ENCODE results near the gene GALNT2. TPM values are rescaled to one million over a fixed set of nuclear protein-coding genes. Genes with fewer than 3 reads are reported as not detected.

GALNT2 gene
- total and polyA plus RNA-seq, 2 experiments from 2014 or later, result 17.8 to 48.3 TPM

DNA sequence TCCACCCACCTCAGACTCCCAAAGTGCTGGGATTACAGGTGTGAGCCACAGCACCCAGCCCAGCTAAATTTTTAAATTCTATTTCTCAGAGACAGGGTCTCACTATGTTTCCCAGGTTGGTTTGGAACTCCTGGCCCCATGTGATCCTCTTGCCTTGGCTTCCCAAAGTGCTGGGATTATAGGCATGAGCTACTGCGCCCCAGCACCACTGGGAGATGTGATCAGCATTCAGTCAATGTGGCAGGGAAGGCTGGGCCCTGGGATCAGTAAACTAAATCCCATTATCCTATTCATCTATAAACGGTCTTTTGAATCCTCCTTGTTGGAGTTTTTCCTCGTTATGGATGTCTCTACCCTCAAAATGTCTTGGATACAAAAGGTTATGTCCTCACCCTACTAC lies 245.6 kb downstream of the GALNT2 start (continued):
- TF ChIP-seq, protein P1, sequence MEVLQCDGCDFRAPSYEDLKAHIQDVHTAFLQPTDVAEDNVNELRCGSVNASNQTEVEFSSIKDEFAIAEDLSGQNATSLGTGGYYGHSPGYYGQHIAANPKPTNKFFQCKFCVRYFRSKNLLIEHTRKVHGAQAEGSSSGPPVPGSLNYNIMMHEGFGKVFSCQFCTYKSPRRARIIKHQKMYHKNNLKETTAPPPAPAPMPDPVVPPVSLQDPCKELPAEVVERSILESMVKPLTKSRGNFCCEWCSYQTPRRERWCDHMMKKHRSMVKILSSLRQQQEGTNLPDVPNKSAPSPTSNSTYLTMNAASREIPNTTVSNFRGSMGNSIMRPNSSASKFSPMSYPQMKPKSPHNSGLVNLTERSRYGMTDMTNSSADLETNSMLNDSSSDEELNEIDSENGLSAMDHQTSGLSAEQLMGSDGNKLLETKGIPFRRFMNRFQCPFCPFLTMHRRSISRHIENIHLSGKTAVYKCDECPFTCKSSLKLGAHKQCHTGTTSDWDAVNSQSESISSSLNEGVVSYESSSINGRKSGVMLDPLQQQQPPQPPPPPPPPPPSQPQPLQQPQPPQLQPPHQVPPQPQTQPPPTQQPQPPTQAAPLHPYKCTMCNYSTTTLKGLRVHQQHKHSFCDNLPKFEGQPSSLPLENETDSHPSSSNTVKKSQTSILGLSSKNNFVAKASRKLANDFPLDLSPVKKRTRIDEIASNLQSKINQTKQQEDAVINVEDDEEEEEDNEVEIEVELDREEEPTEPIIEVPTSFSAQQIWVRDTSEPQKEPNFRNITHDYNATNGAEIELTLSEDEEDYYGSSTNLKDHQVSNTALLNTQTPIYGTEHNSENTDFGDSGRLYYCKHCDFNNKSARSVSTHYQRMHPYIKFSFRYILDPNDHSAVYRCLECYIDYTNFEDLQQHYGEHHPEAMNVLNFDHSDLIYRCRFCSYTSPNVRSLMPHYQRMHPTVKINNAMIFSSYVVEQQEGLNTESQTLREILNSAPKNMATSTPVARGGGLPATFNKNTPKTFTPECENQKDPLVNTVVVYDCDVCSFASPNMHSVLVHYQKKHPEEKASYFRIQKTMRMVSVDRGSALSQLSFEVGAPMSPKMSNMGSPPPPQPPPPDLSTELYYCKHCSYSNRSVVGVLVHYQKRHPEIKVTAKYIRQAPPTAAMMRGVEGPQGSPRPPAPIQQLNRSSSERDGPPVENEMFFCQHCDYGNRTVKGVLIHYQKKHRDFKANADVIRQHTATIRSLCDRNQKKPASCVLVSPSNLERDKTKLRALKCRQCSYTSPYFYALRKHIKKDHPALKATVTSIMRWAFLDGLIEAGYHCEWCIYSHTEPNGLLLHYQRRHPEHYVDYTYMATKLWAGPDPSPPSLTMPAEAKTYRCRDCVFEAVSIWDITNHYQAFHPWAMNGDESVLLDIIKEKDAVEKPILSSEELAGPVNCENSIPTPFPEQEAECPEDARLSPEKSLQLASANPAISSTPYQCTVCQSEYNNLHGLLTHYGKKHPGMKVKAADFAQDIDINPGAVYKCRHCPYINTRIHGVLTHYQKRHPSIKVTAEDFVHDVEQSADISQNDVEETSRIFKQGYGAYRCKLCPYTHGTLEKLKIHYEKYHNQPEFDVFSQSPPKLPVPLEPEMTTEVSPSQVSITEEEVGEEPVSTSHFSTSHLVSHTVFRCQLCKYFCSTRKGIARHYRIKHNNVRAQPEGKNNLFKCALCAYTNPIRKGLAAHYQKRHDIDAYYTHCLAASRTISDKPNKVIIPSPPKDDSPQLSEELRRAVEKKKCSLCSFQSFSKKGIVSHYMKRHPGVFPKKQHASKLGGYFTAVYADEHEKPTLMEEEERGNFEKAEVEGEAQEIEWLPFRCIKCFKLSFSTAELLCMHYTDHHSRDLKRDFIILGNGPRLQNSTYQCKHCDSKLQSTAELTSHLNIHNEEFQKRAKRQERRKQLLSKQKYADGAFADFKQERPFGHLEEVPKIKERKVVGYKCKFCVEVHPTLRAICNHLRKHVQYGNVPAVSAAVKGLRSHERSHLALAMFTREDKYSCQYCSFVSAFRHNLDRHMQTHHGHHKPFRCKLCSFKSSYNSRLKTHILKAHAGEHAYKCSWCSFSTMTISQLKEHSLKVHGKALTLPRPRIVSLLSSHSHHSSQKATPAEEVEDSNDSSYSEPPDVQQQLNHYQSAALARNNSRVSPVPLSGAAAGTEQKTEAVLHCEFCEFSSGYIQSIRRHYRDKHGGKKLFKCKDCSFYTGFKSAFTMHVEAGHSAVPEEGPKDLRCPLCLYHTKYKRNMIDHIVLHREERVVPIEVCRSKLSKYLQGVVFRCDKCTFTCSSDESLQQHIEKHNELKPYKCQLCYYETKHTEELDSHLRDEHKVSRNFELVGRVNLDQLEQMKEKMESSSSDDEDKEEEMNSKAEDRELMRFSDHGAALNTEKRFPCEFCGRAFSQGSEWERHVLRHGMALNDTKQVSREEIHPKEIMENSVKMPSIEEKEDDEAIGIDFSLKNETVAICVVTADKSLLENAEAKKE (CRISPR knock-in tag; IDR thresholded peaks at IDR 0.05), result no peak

DNA sequence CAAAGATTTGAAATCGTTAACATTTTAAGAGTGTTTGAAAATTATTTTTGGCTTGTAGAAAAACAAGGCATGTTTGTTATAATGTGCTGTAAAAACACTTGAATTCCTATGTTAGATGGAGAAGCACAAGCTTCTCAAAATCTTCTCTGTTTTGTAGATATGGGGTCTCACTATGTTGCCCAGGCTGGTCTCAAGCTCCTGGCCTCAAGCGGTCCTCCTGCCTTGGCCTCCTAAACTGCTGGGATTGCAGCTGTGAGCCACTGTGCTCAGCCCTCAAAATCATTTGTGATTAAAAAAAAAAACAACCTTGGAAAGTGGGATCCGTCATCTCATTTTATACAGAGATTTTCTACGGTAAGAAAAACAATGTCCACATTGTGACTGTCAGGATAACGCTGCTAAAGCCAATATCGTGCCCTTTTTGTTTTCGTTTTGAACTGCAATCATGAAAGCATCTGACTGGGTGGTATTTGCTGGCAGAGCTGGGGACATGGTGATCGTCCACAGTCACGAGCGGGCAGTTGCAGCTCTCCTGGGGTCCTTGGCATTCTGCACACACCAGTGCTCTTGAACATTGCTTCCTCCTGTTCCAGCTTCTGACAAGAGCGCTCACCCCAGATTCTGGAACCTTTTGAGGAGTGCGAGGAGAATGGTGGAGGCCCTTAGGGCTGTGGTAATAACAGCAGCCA lies 246.6 kb downstream of the GALNT2 start:
- Mint-ChIP-seq H3K4me3 (no peak overlapping the region), H3K4me1 (peaks cover 4% of the 10 kb centered on the region; the same call in 1 of the 3 replicates), H3K36me3 (ENCODE audit: low read depth) (no peaks in the 10 kb centered on the region), H3K27me3 (ENCODE audit: insufficient read depth, low read depth, poor library complexity) (peaks cover 7% of the 10 kb centered on the region), H3K27ac (no peak overlapping the region), H3K9me3 (no peaks in the 10 kb centered on the region; the same call in 2 of the 3 replicates)
- ATAC-seq, result no peak
- H3K9me2 ChIP-seq (ENCODE audit: insufficient read depth), result no peaks in the 10 kb centered on the region
- no peaks in the 10 kb centered on the region for H3K79me2 ChIP-seq (replicated peaks; ENCODE audit: insufficient read depth)
- no peak overlapping the region for H3K4me3 ChIP-seq
- H3K27ac ChIP-seq (ENCODE audit: low read depth), result no peak overlapping the region
- H3K27me3 ChIP-seq (ENCODE audit: insufficient read depth), result no peaks in the 10 kb centered on the region
- no peaks in the 10 kb centered on the region for H4K20me1 ChIP-seq (replicated peaks; ENCODE audit: insufficient read depth)
- no peak overlapping the region for H2AFZ ChIP-seq
- no peak for DNase-seq (ENCODE audit: low spot score)
- no peaks in the 10 kb centered on the region for H3K36me3 ChIP-seq (ENCODE audit: insufficient read depth)
- no peaks in the 10 kb centered on the region for H3K4me1 ChIP-seq (ENCODE audit: insufficient read depth)
- H3F3A ChIP-seq (replicated peaks; ENCODE audit: low read depth), result no peaks in the 10 kb centered on the region
- H3K4me2 ChIP-seq, result no peak overlapping the region
- TF ChIP-seq ZNF331 (CRISPR knock-in tag; IDR thresholded peaks at IDR 0.05; ENCODE audit: low read depth) (no peak), POLR2AphosphoS5 (IDR thresholded peaks at IDR 0.05; ENCODE audit: low read depth) (no peak), JUNB (IDR thresholded peaks at IDR 0.05; ENCODE audit: unreplicated experiment) (no peak), CREB1 (CRISPR knock-in tag; IDR thresholded peaks at IDR 0.05; ENCODE audit: low read depth) (no peak), EZH2 (IDR thresholded peaks at IDR 0.05; ENCODE audit: low read depth, unreplicated experiment) (no peak), ZNF114 (CRISPR knock-in tag; IDR thresholded peaks at IDR 0.05) (no peak)
- TF ChIP-seq, protein P1 (CRISPR knock-in tag; IDR thresholded peaks at IDR 0.05), result no peak
- TF ChIP-seq, protein P2, sequence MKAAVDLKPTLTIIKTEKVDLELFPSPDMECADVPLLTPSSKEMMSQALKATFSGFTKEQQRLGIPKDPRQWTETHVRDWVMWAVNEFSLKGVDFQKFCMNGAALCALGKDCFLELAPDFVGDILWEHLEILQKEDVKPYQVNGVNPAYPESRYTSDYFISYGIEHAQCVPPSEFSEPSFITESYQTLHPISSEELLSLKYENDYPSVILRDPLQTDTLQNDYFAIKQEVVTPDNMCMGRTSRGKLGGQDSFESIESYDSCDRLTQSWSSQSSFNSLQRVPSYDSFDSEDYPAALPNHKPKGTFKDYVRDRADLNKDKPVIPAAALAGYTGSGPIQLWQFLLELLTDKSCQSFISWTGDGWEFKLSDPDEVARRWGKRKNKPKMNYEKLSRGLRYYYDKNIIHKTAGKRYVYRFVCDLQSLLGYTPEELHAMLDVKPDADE (IDR thresholded peaks at IDR 0.05), result no peak

Data from GM23338 (cell line).